ENCODE measurements around the gene GIT2.

GRCh38 chr12:109958374-109958773 lies 37.8 kb downstream of the GIT2 start:
- TF ChIP-seq POLR2A (IDR thresholded peaks at IDR 0.05) (no peak), CTCF (IDR thresholded peaks at IDR 0.05) (no peak), POLR2AphosphoS5 (IDR thresholded peaks at IDR 0.05) (no peak)

All from transverse colon (tissue), 4 donors.